Mammary epithelial cell (primary cell): ENCODE data around the gene RDH13.

Source experiments
- EZH2 ChIP-seq: IDR thresholded peaks from 2 replicates; pipeline ENCODE4 v1.6.1; 2012; ENCODE audit warnings: low read length, inconsistent platforms, borderline replicate concordance
- TF ChIP-seq, protein P1 (sequence below), 2 donors: IDR thresholded peaks in 1 of 2; conservative IDR thresholded peaks in 1 of 2; 2 replicates each; pipeline ENCODE4 v1.5.1; 2011 to 2012; ENCODE audit warnings: inconsistent platforms in 2 of 2, low read length in 2 of 2, mild to moderate bottlenecking in 2 of 2, control low read depth in 1 of 2, low read depth in 1 of 2; ENCODE audit not compliant: insufficient read depth in 1 of 2; ENCODE audit errors: extremely low read depth in 1 of 2

DNA sequence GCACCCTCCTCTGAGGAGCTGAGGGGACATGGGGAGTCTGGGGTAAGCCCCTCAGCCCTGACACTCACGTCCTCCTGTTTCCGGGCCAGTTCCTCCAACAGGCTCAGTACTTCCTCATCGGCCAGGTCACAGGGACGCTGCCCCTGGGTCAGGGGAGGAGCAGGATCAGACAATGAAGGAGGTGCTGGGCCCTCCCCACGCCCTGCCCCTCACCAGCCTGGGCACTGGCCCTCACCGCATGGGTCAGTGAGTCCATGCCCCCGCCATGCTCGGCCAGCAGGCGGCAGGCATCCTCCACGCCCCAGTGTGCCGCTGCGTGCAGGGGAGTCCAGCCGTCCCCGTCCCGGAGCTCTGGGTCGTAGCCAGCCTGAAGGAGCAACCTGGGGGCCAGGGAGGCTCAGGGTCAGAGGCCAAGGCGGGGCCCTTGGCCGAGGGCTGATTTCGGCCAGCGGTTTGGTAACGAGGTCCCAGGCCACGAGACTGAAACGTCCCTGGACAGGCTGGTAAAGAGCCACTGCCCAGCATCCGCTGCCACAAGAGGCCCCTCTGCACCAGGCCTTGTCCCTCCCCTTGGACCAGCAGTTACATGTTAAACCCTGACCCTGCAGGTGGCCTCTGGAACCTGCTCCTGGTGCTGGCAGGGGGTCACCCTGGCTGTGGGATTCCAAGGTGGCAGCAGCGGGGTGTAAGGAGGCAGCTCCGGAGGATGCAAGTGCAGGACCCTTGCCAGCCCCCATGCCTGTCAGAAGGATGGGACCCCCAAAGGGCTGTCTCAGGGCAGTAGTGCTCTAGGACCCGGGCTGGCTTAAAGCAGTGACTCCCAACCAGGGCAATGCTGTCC is 36.0 kb upstream of the RDH13 start:
- TF ChIP-seq, protein P1, sequence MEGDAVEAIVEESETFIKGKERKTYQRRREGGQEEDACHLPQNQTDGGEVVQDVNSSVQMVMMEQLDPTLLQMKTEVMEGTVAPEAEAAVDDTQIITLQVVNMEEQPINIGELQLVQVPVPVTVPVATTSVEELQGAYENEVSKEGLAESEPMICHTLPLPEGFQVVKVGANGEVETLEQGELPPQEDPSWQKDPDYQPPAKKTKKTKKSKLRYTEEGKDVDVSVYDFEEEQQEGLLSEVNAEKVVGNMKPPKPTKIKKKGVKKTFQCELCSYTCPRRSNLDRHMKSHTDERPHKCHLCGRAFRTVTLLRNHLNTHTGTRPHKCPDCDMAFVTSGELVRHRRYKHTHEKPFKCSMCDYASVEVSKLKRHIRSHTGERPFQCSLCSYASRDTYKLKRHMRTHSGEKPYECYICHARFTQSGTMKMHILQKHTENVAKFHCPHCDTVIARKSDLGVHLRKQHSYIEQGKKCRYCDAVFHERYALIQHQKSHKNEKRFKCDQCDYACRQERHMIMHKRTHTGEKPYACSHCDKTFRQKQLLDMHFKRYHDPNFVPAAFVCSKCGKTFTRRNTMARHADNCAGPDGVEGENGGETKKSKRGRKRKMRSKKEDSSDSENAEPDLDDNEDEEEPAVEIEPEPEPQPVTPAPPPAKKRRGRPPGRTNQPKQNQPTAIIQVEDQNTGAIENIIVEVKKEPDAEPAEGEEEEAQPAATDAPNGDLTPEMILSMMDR (conservative IDR thresholded peaks at IDR 0.05 in 1 of 2, IDR thresholded peaks at IDR 0.05 in 1 of 2; ENCODE audit: extremely low read depth in 1 of 2, insufficient read depth in 1 of 2, low read depth in 1 of 2, low read length in 2 of 2), result no peak
- TF ChIP-seq EZH2, result no peak
